BJ (cell line): ENCODE measurements around the gene C10orf105. TPM values are rescaled to one million over a fixed set of nuclear protein-coding genes. Genes with fewer than 3 reads are reported as not detected.

Experiments
- CTCF ChIA-PET: fragments of 350-600 bp; formaldehyde crosslinking; extraction: SDS; loops from one replicate; lab custom pipeline; 2021; ENCODE audit warnings: antibody characterized with exemption, inconsistent platforms; lab: Yijun Ruan, JAX
- POLR2A ChIA-PET: fragments of 300-600 bp; sonication (Branson Sonifier 250); formaldehyde crosslinking; extraction: SDS; loops from one replicate; lab custom pipeline; 2021; ENCODE audit warnings: antibody characterized with exemption; lab: Charles Lee
- DNase-seq: peaks from one replicate; pipeline ENCODE4 v3.0.0-alpha.2; 2011; ENCODE audit warnings: low read depth
- H3K27me3 ChIP-seq: 2 replicates; pipeline ENCODE4 v1.6.0; 2011; ENCODE audit warnings: low read length; ENCODE audit not compliant: control insufficient read depth, insufficient read depth
- H3K36me3 ChIP-seq: 2 replicates; pipeline ENCODE4 v1.5.1; 2011; ENCODE audit warnings: low read length; ENCODE audit not compliant: control insufficient read depth, insufficient read depth
- H3K4me3 ChIP-seq: 2 replicates; pipeline ENCODE4 v1.5.1; 2011; ENCODE audit warnings: low read depth, mild to moderate bottlenecking, control low read depth, low read length
- CTCF ChIP-seq: IDR thresholded peaks from 2 replicates; pipeline ENCODE4 v1.5.1; 2011; ENCODE audit warnings: low read depth, mild to moderate bottlenecking, control low read depth, inconsistent platforms, low read length, moderate library complexity; ENCODE audit not compliant: insufficient read depth
- polyA plus RNA-seq: library from polyadenylated mRNA; depleted of rRNA; stranded (reverse); fragments of >200 nt; gene quantifications from 2 replicates; pipeline ENCODE4 v1.2.3, GENCODE V29; 2011

The C10orf105 gene
- polyA plus RNA-seq, 1 experiment, result 1.1 TPM

GRCh38 chr10:71694567-71694968 lies 25.0 kb downstream of the C10orf105 start:
- no peak for DNase-seq
- POLR2A ChIA-PET, result no interaction called here
- Histone ChIP-seq H3K4me3 (no peak overlapping the region), H3K27me3 (0 out of 2 replicates have a peak, but pooled peaks cover 4% of the 10 kb centered on the region), H3K36me3 (no peaks in the 10 kb centered on the region)
- no peak for TF ChIP-seq CTCF
- CTCF ChIA-PET, result interaction anchor here (0.7 to 8.8 kb wide), 4 partner anchors 12 to 348 kb away, joined by 3 to 93 read pairs (median 26); partner anchors contain the start of gene VSIR

GRCh38 chr10:71694039-71694501 lies 25.5 kb downstream of the C10orf105 start:
- Histone ChIP-seq H3K36me3 (no peaks in the 10 kb centered on the region), H3K4me3 (no peak overlapping the region), H3K27me3 (0 out of 2 replicates have a peak, but pooled peaks cover 4% of the 10 kb centered on the region)
- ChIA-PET CTCF (interaction anchor here (8.6 to 8.8 kb wide), 2 partner anchors 12 to 79 kb away, joined by 50 to 93 read pairs; partner anchors contain the start of gene VSIR), POLR2A (no interaction called here)
- no peak for TF ChIP-seq CTCF
- no peak for DNase-seq

- POLR2A ChIA-PET, result no interaction called here
- no peak for TF ChIP-seq CTCF
- CTCF ChIA-PET, result interaction anchor here (8.6 to 8.8 kb wide), 2 partner anchors 13 to 79 kb away, joined by 50 to 93 read pairs; partner anchors contain the start of gene VSIR
- Histone ChIP-seq H3K4me3 (no peak overlapping the region), H3K27me3 (0 out of 2 replicates have a peak, but pooled peaks cover 2% of the 10 kb centered on the region), H3K36me3 (no peaks in the 10 kb centered on the region)
- DNase-seq, result no peak
Observed at GRCh38 chr10:71693377-71693776, 26.2 kb downstream of the C10orf105 start.

- Histone ChIP-seq H3K4me3 (no peak overlapping the region), H3K36me3 (no peaks in the 10 kb centered on the region), H3K27me3 (0 out of 2 replicates have a peak, but pooled peaks cover 2% of the 10 kb centered on the region)
- TF ChIP-seq CTCF, result no peak
- POLR2A ChIA-PET, result no interaction called here
- no peak for DNase-seq
- CTCF ChIA-PET, result interaction anchor here (0.6 to 8.8 kb wide), 5 partner anchors 14 to 121 kb away, joined by 3 to 93 read pairs (median 5); partner anchors contain the start of gene VSIR
Observed at GRCh38 chr10:71692598-71693306, 26.8 kb downstream of the C10orf105 start.

- H3K27me3 ChIP-seq, result no peaks in the 10 kb centered on the region
- H3K36me3 ChIP-seq, result no peaks in the 10 kb centered on the region
- DNase-seq, result no peak
- ChIA-PET POLR2A (no interaction called here), CTCF (interaction anchor here (1.3 to 8.8 kb wide), 2 partner anchors 81 to 120 kb away, joined by 3 to 50 read pairs; partner anchors contain the start of gene VSIR)
- H3K4me3 ChIP-seq, result no peak overlapping the region
- TF ChIP-seq CTCF, result no peak
Observed at GRCh38 chr10:71691405-71691804, 28.2 kb downstream of the C10orf105 start.
